Mesothelial cell of epicardium (in vitro differentiated cells): ENCODE data around the gene GRK3. TPM values are rescaled to one million over a fixed set of nuclear protein-coding genes. Genes with fewer than 3 reads are reported as not detected.
"Not testable (repeated sequence)": the region's sequence is repeated elsewhere in the genome, so short reads cannot be mapped to it uniquely, and the experiment has no call there.

Source experiments
- DNase-seq, 2 experiments: peaks; one replicate each; pipeline ENCODE4 v3.0.0; 2021; ENCODE audit warnings: low spot score in 2 of 2; ENCODE audit not compliant: unreplicated experiment in 2 of 2
- H3K27ac Mint-ChIP-seq: 2 replicates; pipeline ENCODE4 v1.8.0; 2021; ENCODE audit warnings: mixed read lengths
- H3K27me3 Mint-ChIP-seq: 2 replicates; pipeline ENCODE4 v1.8.0; 2021; ENCODE audit warnings: low read depth, mixed read lengths
- H3K36me3 Mint-ChIP-seq: 2 replicates; pipeline ENCODE4 v1.8.0; 2021; ENCODE audit warnings: mixed read lengths
- H3K4me1 Mint-ChIP-seq: 2 replicates; pipeline ENCODE4 v1.8.0; 2021; ENCODE audit warnings: mixed read lengths
- H3K4me3 Mint-ChIP-seq: 2 replicates; pipeline ENCODE4 v1.8.0; 2021; ENCODE audit warnings: mild to moderate bottlenecking, moderate library complexity, mixed read lengths
- H3K9me3 Mint-ChIP-seq: 2 replicates; pipeline ENCODE4 v1.8.0; 2021; ENCODE audit warnings: mixed read lengths
- CTCF ChIP-seq: fragments of 200-600 bp; sonication (generic); IDR thresholded peaks from one replicate; pipeline ENCODE4 v1.5.0; 2021; ENCODE audit warnings: antibody characterized with exemption; ENCODE audit not compliant: unreplicated experiment
- total RNA-seq: library from RNA; stranded (reverse); gene quantifications from 3 replicates; pipeline ENCODE4 v1.2.1, GENCODE V29; 2021

The GRK3 gene
- total RNA-seq, 1 donor from 2014 or later = 13.8 TPM

GRCh38 chr22:25555586-25555985, 8.9 kb upstream of the GRK3 start:
- Mint-ChIP-seq H3K4me3 (no peak overlapping the region), H3K9me3 (peaks cover 4% of the 10 kb centered on the region), H3K27ac (peak overlapping the region; percentile 5), H3K36me3 (no peaks in the 10 kb centered on the region), H3K27me3 (no peaks in the 10 kb centered on the region), H3K4me1 (peaks cover 6% of the 10 kb centered on the region)
- DNase-seq = no peak
- no peak for TF ChIP-seq CTCF

DNA sequence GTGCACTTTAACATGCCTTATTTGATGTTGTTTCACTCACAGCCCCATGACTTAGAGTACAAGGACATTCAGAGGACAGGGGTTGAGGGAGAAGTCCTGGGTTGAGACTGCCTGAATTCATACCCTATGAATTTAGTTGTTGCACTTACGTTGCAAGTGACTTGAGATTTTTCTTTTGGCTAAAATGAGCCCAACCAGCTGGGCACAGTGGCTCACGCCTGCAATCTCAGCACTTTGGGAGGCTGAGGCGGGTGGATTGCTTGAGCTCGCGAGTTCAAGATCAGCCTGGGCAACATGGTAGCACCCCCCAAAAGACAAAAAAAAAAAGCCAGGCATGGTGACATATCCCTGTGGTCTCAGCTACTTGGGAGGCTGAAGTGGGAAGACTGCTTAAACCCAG, 7.3 kb upstream of the GRK3 start:
- H3K27me3 Mint-ChIP-seq = peaks cover 3% of the 10 kb centered on the region
- H3K4me3 Mint-ChIP-seq = no peak overlapping the region
- H3K4me1 Mint-ChIP-seq = peaks cover 6% of the 10 kb centered on the region
- no peaks in the 10 kb centered on the region for H3K36me3 Mint-ChIP-seq
- no peak for DNase-seq
- H3K9me3 Mint-ChIP-seq = no peaks in the 10 kb centered on the region
- TF ChIP-seq CTCF = no peak
- H3K27ac Mint-ChIP-seq = no peak overlapping the region

DNA sequence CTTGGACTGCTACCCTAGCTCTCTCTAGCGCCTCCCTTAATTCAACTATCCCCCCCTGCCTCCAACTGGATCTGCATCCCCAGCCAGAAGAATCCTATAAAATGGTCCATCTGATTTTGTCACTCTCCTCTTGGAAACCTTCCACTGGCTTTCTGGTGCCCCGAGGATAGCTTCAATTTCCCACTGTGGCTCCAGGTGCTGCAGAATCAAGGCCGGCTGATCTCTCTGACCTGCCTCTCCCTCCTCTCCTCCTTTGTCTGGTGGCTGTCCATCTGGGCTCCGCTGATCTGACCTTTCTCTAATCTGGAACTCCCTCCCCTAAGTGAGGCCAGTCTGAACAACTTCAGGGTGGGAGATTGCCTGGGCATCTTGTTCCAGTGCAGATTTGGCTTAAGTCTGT, 6.1 kb upstream of the GRK3 start:
- Mint-ChIP-seq H3K36me3 (no peaks in the 10 kb centered on the region), H3K9me3 (no peaks in the 10 kb centered on the region), H3K27ac (no peak overlapping the region), H3K4me3 (no peak overlapping the region), H3K4me1 (peaks cover 10% of the 10 kb centered on the region), H3K27me3 (peaks cover 3% of the 10 kb centered on the region)
- no peak for TF ChIP-seq CTCF
- DNase-seq = no peak

DNA sequence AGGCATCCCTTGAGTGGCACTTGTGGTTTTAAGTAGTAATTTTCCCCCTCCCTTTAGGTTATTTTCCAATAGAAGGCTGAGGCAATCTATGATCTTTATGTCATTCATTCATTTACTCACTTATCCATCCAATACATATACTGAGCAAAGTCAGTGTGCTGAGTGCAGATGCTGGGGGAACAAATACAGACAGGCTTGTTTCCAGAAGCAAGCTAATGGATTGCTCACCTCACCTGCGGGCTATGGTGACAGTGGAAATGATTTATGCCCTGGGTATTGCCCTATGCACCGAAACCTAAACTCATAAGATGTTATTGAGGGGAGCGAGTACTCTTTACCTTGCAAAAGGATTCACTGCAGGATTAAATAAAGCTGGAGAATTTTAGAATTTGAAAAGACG, 4.6 kb upstream of the GRK3 start:
- H3K27ac Mint-ChIP-seq, H3K36me3 Mint-ChIP-seq, H3K4me3 Mint-ChIP-seq: not testable (repeated sequence)

DNA sequence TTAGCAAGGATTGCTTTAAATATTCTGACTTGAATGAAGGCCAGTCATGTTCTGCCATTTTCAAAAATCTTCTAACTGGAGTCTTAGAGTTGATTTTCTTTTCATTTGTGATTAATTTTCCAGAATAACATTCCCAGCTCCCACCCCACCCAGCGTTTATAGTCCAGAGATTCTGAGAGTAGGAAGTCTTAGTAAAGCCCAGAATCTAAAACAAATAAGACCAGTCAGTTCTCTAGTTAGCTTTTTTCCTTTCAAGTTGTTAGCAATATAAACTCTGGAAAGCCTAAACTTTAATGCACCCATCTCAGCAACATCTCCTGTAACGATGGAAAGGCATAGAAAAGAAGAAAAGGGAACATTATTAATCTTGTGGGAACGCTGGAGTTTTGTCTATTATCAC, 3.3 kb upstream of the GRK3 start:
- H3K27me3 Mint-ChIP-seq, H3K36me3 Mint-ChIP-seq: not testable (repeated sequence)

More for the DNA sequence above, 4.6 kb upstream of the GRK3 start:
- H3K9me3 Mint-ChIP-seq, H3K27me3 Mint-ChIP-seq, DNase-seq: not testable (repeated sequence)
- H3K4me1 Mint-ChIP-seq = peaks cover 20% of the 10 kb centered on the region

GRCh38 chr22:25561927-25562326, 2.5 kb upstream of the GRK3 start:
- peaks cover 26% of the 10 kb centered on the region for H3K4me1 Mint-ChIP-seq
- DNase-seq, H3K9me3 Mint-ChIP-seq, H3K27ac Mint-ChIP-seq, H3K36me3 Mint-ChIP-seq, H3K4me3 Mint-ChIP-seq, H3K27me3 Mint-ChIP-seq: not testable (repeated sequence)

More for the DNA sequence above, 3.3 kb upstream of the GRK3 start:
- not testable (repeated sequence) for DNase-seq, H3K9me3 Mint-ChIP-seq, H3K27ac Mint-ChIP-seq, H3K4me3 Mint-ChIP-seq
- peaks cover 21% of the 10 kb centered on the region for H3K4me1 Mint-ChIP-seq

- Mint-ChIP-seq H3K4me1 (peaks cover 26% of the 10 kb centered on the region), H3K4me3 (peak overlapping the region; percentile 89)
- H3K27me3 Mint-ChIP-seq, H3K36me3 Mint-ChIP-seq, H3K9me3 Mint-ChIP-seq, DNase-seq, H3K27ac Mint-ChIP-seq: not testable (repeated sequence)
Observed at GRCh38 chr22:25562966-25563760, 1.3 kb upstream of the GRK3 start.
